ENCODE data around the gene FOXF2.

FOXF2 gene

DNA sequence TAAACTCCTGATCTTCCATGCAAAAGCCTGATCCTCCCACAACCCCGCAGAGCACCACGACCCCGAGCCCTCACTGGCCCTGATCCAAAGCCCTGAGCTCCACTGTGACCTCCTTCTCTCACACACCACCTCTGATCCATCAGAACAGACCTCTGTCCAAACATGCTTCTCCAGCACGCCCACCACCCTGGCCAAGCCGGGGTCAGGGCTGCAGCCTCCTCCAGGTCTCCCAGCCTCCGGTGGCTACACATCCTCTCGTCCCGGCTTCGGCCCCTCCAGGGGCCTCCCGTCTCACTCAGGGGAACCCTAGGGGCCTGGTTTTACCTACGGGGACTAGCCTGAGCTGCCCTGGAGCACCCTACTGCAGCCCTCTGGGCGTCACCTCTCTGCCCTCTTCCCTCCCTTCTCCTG is 49.1 kb downstream of the FOXF2 start:
- in situ Hi-C loops (cut with MboI; ENCODE audit: low sequenced_read_pairs) = no loop called here

DNA sequence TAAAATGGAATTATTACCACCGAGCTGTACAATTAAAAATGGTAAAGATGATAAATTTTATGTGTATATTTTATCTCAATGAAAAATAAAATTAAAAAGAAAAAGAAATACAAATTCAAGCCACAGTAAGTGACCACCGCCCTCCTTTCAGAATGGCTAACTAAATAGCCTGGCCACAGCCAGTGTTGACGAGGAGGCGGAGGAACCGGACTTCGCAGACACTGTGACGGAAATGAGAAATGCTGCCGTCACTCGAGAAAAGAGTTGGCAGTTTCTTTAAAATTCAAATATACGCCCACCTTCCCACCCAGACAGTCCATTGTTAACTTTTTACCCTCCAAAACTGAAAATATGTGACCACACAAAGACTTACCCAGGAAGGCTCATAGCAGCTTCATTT is 50.0 kb downstream of the FOXF2 start:
- in situ Hi-C loops (cut with MboI; ENCODE audit: low sequenced_read_pairs) = no loop called here

GRCh38 chr6:1442929-1443328 is 53.6 kb downstream of the FOXF2 start:
- in situ Hi-C loops (cut with MboI; ENCODE audit: low sequenced_read_pairs) = no loop called here

Data from hTERT RPE-1 (cell line).